CD14-positive monocyte (primary cell): Measurements from ENCODE around the gene CAMTA1. TPM values are rescaled to one million over a fixed set of nuclear protein-coding genes. Genes with fewer than 3 reads are reported as not detected.

ENCODE experiments used
- DNase-seq, 3 donors: peaks; one replicate each; pipeline ENCODE4 v3.0.0-alpha.2; 2011 to 2022
- H2AFZ ChIP-seq: 2 replicates; pipeline ENCODE4 v1.6.0; 2012; ENCODE audit warnings: mild to moderate bottlenecking, low read depth, low read length, inconsistent platforms; ENCODE audit not compliant: insufficient read depth, poor library complexity, severe bottlenecking
- H3K27ac ChIP-seq, 2 donors: 1 replicate in 1 of 2; 2 replicates in 1 of 2; pipeline ENCODE4 v1.5.1; 2012 to 2013; ENCODE audit warnings: low read length in 2 of 2, control low read depth in 1 of 2, inconsistent platforms in 1 of 2, low read depth in 1 of 2, mild to moderate bottlenecking in 1 of 2
- H3K27me3 ChIP-seq, 2 donors: one replicate each; pipeline versions ENCODE4 v1.6.0 to v1.6.1; 2011 to 2013; ENCODE audit warnings: low read length in 2 of 2; ENCODE audit not compliant: control insufficient read depth in 2 of 2, insufficient read depth in 2 of 2
- H3K36me3 ChIP-seq, 2 donors: replicated peaks in 1 of 2; 1 replicate in 1 of 2; 2 replicates in 1 of 2; pipeline versions ENCODE4 v1.5.1 to v1.6.1; 2012 to 2013; ENCODE audit warnings: low read length in 2 of 2, control low read depth in 1 of 2, inconsistent platforms in 1 of 2, mild to moderate bottlenecking in 1 of 2; ENCODE audit not compliant: insufficient read depth in 2 of 2, control insufficient read depth in 1 of 2
- H3K4me1 ChIP-seq, 2 donors: 1 replicate in 1 of 2; 2 replicates in 1 of 2; pipeline versions ENCODE4 v1.5.1 to v1.6.1; 2012 to 2013; ENCODE audit warnings: low read length in 2 of 2, control low read depth in 1 of 2, inconsistent platforms in 1 of 2, mild to moderate bottlenecking in 1 of 2, moderate library complexity in 1 of 2; ENCODE audit not compliant: insufficient read depth in 2 of 2, control insufficient read depth in 1 of 2
- H3K4me2 ChIP-seq: replicated peaks from 2 replicates; pipeline ENCODE3; 2012; ENCODE audit warnings: low read length, moderate library complexity, mild to moderate bottlenecking; ENCODE audit not compliant: poor library complexity, severe bottlenecking; ENCODE audit errors: extremely low read depth
- H3K4me3 ChIP-seq, 3 experiments: fragments of 200-600 bp in 1 of 3; sonication (generic) in 1 of 3; replicated peaks in 1 of 3; 1 replicate in 2 of 3; 2 replicates in 1 of 3; pipeline ENCODE4 v1.5.1; 2011 to 2013; ENCODE audit warnings: low read length in 3 of 3, mild to moderate bottlenecking in 3 of 3, control low read depth in 2 of 3, low read depth in 2 of 3, inconsistent platforms in 1 of 3, moderate library complexity in 1 of 3
- H3K79me2 ChIP-seq: 2 replicates; pipeline ENCODE4 v1.6.0; 2012; ENCODE audit warnings: mild to moderate bottlenecking, control low read depth, inconsistent platforms, low read length, moderate library complexity; ENCODE audit not compliant: insufficient read depth
- H3K9ac ChIP-seq: 2 replicates; pipeline ENCODE4 v1.6.0; 2017; ENCODE audit warnings: low read length, mild to moderate bottlenecking; ENCODE audit not compliant: insufficient read depth, poor library complexity, severe bottlenecking
- H3K9me3 ChIP-seq, 2 donors: replicated peaks in 1 of 2; 1 replicate in 1 of 2; 2 replicates in 1 of 2; pipeline versions ENCODE4 v1.5.1 to v1.6.1; 2012 to 2013; ENCODE audit warnings: low read length in 2 of 2, control low read depth in 1 of 2; ENCODE audit not compliant: control insufficient read depth in 1 of 2, insufficient read depth in 1 of 2
- H4K20me1 ChIP-seq: 2 replicates; pipeline ENCODE4 v1.6.0; 2012; ENCODE audit warnings: mild to moderate bottlenecking, low read length, control low read depth, moderate library complexity; ENCODE audit not compliant: insufficient read depth
- H3K27ac Mint-ChIP-seq, 7 donors: one replicate each; pipeline ENCODE4 v1.8.0; 2020; ENCODE audit warnings: mild to moderate bottlenecking in 7 of 7, mixed read lengths in 7 of 7, moderate library complexity in 6 of 7, inconsistent platforms in 2 of 7
- H3K27me3 Mint-ChIP-seq, 3 donors: one replicate each; pipeline ENCODE4 v1.8.0; 2021 to 2022; ENCODE audit warnings: low read depth in 3 of 3, mild to moderate bottlenecking in 3 of 3, mixed read lengths in 3 of 3, moderate library complexity in 3 of 3, inconsistent platforms in 1 of 3
- H3K36me3 Mint-ChIP-seq, 2 donors: one replicate each; pipeline ENCODE4 v1.8.0; 2020; ENCODE audit warnings: mixed read lengths in 2 of 2, inconsistent platforms in 1 of 2, mild to moderate bottlenecking in 1 of 2
- H3K4me1 Mint-ChIP-seq: one replicate; pipeline ENCODE4 v1.8.0; 2020; ENCODE audit warnings: mild to moderate bottlenecking, mixed read lengths
- H3K4me3 Mint-ChIP-seq, 2 donors: one replicate each; pipeline ENCODE4 v1.8.0; 2020; ENCODE audit warnings: mild to moderate bottlenecking in 2 of 2, mixed read lengths in 2 of 2, moderate library complexity in 1 of 2
- H3K9me3 Mint-ChIP-seq, 7 donors: one replicate each; pipeline ENCODE4 v1.8.0; 2020 to 2022; ENCODE audit warnings: mixed read lengths in 7 of 7, mild to moderate bottlenecking in 6 of 7, moderate library complexity in 6 of 7, inconsistent platforms in 2 of 7
- CTCF ChIP-seq: fragments of 200-600 bp; IDR thresholded peaks from one replicate; pipeline ENCODE4 v1.8.0; 2022; ENCODE audit warnings: antibody characterized with exemption, mild to moderate bottlenecking
- WGBS: methylation state at CpG from one replicate; pipeline ENCODE4 v1.1.5; 2013; ENCODE audit warnings: missing lambda C conversion rate; ENCODE audit not compliant: insufficient coverage; 5-methylcytosine and 5-hydroxymethylcytosine counted together
- intact Hi-C, 2 donors: fragments of 100-400 bp; cut with micrococcal nuclease; formaldehyde crosslinking; loops; one replicate each; pipeline versions ENCODE4 v1.15.0 to v1.15.1; 2023
- polyA plus RNA-seq, 3 donors: library from polyadenylated mRNA; depleted of rRNA in 1 of 3; unstranded in 2 of 3; stranded (reverse) in 1 of 3; fragments of 300-500 nt in 2 of 3; fragments of >200 nt in 1 of 3; fragmentation: Illumina TruSeq in 2 of 3; gene quantifications; 1 replicate in 2 of 3; 2 replicates in 1 of 3; pipeline ENCODE4 v1.2.3, GENCODE V29; 2012 to 2021

CAMTA1 gene
- polyA plus RNA-seq, 3 donors = 52.0 to 89.6 (median 78.3) TPM

DNA sequence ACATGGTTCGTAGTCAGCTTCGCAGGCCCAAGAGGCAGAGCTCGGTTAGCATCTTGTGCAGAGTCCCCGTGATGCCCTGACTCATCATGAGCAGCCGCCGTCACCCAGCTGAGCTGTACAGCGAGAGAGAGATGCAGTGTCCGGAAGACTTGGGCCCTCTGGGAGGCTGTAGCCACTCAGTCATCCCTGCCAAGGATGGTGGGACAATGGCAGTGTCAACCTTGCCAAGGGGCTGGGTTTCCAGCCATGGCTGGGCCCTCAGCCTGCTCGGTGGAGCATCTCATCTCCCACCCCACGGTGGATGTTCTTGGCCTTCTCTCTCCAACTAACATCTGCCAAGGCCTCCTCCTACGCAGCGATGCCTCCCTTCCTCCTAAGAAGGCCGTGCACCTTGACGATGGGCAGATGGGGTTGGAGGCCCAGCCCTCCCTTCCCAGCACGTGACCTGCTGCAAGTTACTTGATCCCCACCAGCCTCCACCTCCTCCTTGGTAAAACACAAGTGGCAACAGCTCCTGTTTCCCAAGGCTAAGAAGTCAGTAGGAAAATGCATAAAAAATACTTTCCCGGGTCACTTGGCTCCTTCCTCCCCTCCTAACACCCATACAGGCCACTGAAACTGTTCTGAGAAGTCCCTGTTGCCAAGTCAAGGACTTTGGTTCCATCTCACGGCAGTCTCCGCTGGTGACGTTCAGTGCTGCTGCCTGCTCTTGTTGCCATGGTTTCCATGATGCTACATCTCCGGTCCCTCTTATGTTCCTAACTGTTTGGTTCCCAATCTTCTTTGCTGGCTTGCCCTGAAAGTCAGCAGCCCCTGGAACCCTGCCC lies 601.2 kb downstream of the CAMTA1 start:
- H3K27ac Mint-ChIP-seq = no peak overlapping the region
- TF ChIP-seq CTCF = no peak
- no peak for DNase-seq
- no peaks in the 10 kb centered on the region for H3K79me2 ChIP-seq
- 93% methylated on average over 19 of the region's 20 CpGs for WGBS
- H3K4me3 ChIP-seq = no peak overlapping the region
- no peaks in the 10 kb centered on the region for H3K36me3 ChIP-seq
- no peaks in the 10 kb centered on the region for H3K4me1 ChIP-seq
- H2AFZ ChIP-seq = no peak overlapping the region
- no peaks in the 10 kb centered on the region for H3K36me3 Mint-ChIP-seq
- no peaks in the 10 kb centered on the region for H4K20me1 ChIP-seq
- no peak overlapping the region for H3K4me2 ChIP-seq
- no peaks in the 10 kb centered on the region for H3K27me3 ChIP-seq
- H3K4me1 Mint-ChIP-seq = no peaks in the 10 kb centered on the region
- H3K4me3 Mint-ChIP-seq = no peak overlapping the region
- H3K27me3 Mint-ChIP-seq = peaks cover 0 to 6% (median 5%) of the 10 kb centered on the region in 3 donors
- intact Hi-C loops = no loop called here
- H3K27ac ChIP-seq = no peak overlapping the region
- no peak overlapping the region for H3K9ac ChIP-seq
- no peaks in the 10 kb centered on the region for H3K9me3 ChIP-seq
- H3K9me3 Mint-ChIP-seq = peaks cover 0 to 3% (median 0%) of the 10 kb centered on the region in 7 donors

- Histone ChIP-seq H3K4me3 (no peak overlapping the region), H3K27ac (no peak overlapping the region), H3K9ac (no peak overlapping the region), H4K20me1 (no peaks in the 10 kb centered on the region), H3K4me1 (no peaks in the 10 kb centered on the region), H3K27me3 (no peaks in the 10 kb centered on the region), H3K36me3 (no peaks in the 10 kb centered on the region), H3K79me2 (no peaks in the 10 kb centered on the region), H3K9me3 (no peaks in the 10 kb centered on the region), H2AFZ (no peak overlapping the region), H3K4me2 (no peak overlapping the region)
- no peak for TF ChIP-seq CTCF
- Mint-ChIP-seq H3K36me3 (no peaks in the 10 kb centered on the region), H3K9me3 (peaks cover 0 to 3% (median 1%) of the 10 kb centered on the region in 7 donors), H3K4me1 (no peaks in the 10 kb centered on the region), H3K27me3 (peaks cover 1 to 6% (median 4%) of the 10 kb centered on the region in 3 donors), H3K27ac (peak overlapping the region in 1 of 7 donors; percentile 21), H3K4me3 (no peak overlapping the region)
- 88% methylated on average over 6 of the region's 9 CpGs for WGBS
- intact Hi-C loops = no loop called here
- DNase-seq = no peak
Observed at GRCh38 chr1:7387053-7387927, 602.0 kb downstream of the CAMTA1 start.
